ENCODE results near the gene VIPR1. TPM values are rescaled to one million over a fixed set of nuclear protein-coding genes. Genes with fewer than 3 reads are reported as not detected.

The VIPR1 gene
- total RNA-seq, 4 donors from 2014 or later, result 2.4 to 17.3 (median 10.4) TPM

- H3K4me3 ChIP-seq, result no peak overlapping the region
- H3K4me1 ChIP-seq, result no peaks in the 10 kb centered on the region
- no peak overlapping the region for H3K27ac ChIP-seq
- no peak for TF ChIP-seq EP300 (IDR thresholded peaks at IDR 0.05)
- no peak for TF ChIP-seq POLR2A (IDR thresholded peaks at IDR 0.05)
- DNase-seq (ENCODE audit: low spot score in 2 of 2), result no peak
- H3K9me3 ChIP-seq, result no peaks in the 10 kb centered on the region
- H3K36me3 ChIP-seq, result no peaks in the 10 kb centered on the region
- no peaks in the 10 kb centered on the region for H3K27me3 ChIP-seq
Measured at GRCh38 chr3:42537350-42537749, 34.9 kb downstream of the VIPR1 start.

- Histone ChIP-seq H3K27ac (no peak overlapping the region), H3K4me1 (peaks cover 0 to 6% (median 0%) of the 10 kb centered on the region in 4 donors), H3K9me3 (no peaks in the 10 kb centered on the region), H3K4me3 (no peak overlapping the region), H3K36me3 (peaks cover 0 to 10% (median 0%) of the 10 kb centered on the region in 3 donors), H3K27me3 (no peaks in the 10 kb centered on the region)
- TF ChIP-seq EP300 (IDR thresholded peaks at IDR 0.05) (no peak), POLR2A (IDR thresholded peaks at IDR 0.05) (no peak), CTCF (IDR thresholded peaks at IDR 0.05) (peak; percentile 42 to 70 (median 62))
- peak in 1 of 2 donors; percentile 36 for DNase-seq (ENCODE audit: low spot score in 2 of 2)
- 64 to 65% methylated on average over 14 of the region's 14 CpGs for WGBS, 2 donors
Measured at GRCh38 chr3:42539871-42540714, 37.6 kb downstream of the VIPR1 start.

- Histone ChIP-seq H3K9me3 (no peaks in the 10 kb centered on the region), H3K4me3 (no peak overlapping the region), H3K36me3 (peaks cover 0 to 10% (median 0%) of the 10 kb centered on the region in 3 donors), H3K4me1 (peaks cover 0 to 9% (median 0%) of the 10 kb centered on the region in 4 donors), H3K27ac (no peak overlapping the region), H3K27me3 (no peaks in the 10 kb centered on the region)
- TF ChIP-seq POLR2A (IDR thresholded peaks at IDR 0.05) (no peak), EP300 (IDR thresholded peaks at IDR 0.05) (no peak), CTCF (IDR thresholded peaks at IDR 0.05) (no peak)
- no peak for DNase-seq (ENCODE audit: low spot score in 2 of 2)
- 51 to 53% methylated on average over 3 of the region's 3 CpGs for WGBS, 2 donors
Measured at GRCh38 chr3:42541079-42541478, 38.6 kb downstream of the VIPR1 start.

GRCh38 chr3:42544492-42545283 is 42.2 kb downstream of the VIPR1 start:
- H3K4me1 ChIP-seq, result peaks cover 0 to 19% (median 2%) of the 10 kb centered on the region in 4 donors
- no peak overlapping the region for H3K4me3 ChIP-seq
- H3K36me3 ChIP-seq, result peaks cover 0 to 30% (median 0%) of the 10 kb centered on the region in 3 donors
- TF ChIP-seq CTCF (IDR thresholded peaks at IDR 0.05) (no peak), EP300 (IDR thresholded peaks at IDR 0.05) (peak; percentile 18 to 32), POLR2A (IDR thresholded peaks at IDR 0.05) (no peak)
- H3K27me3 ChIP-seq, result no peaks in the 10 kb centered on the region
- H3K9me3 ChIP-seq, result no peaks in the 10 kb centered on the region
- peak in 1 of 2 donors; percentile 13 for DNase-seq (ENCODE audit: low spot score in 2 of 2)
- peak overlapping the region in 2 of 4 donors; percentile 37 to 59 for H3K27ac ChIP-seq
- 50 to 57% methylated on average over 12 of the region's 12 CpGs for WGBS, 2 donors

GRCh38 chr3:42545284-42545900 is 42.9 kb downstream of the VIPR1 start:
- Histone ChIP-seq H3K9me3 (no peaks in the 10 kb centered on the region), H3K27ac (peak overlapping the region in 2 of 4 donors; percentile 37 to 59), H3K4me3 (no peak overlapping the region), H3K27me3 (no peaks in the 10 kb centered on the region), H3K4me1 (peaks cover 0 to 19% (median 2%) of the 10 kb centered on the region in 4 donors), H3K36me3 (peaks cover 0 to 30% (median 0%) of the 10 kb centered on the region in 3 donors)
- no peak for DNase-seq (ENCODE audit: low spot score in 2 of 2)
- WGBS, 2 donors, result 68 to 75% methylated on average over 4 to 5 of the region's 5 CpGs
- no peak for TF ChIP-seq POLR2A (IDR thresholded peaks at IDR 0.05)
- no peak for TF ChIP-seq CTCF (IDR thresholded peaks at IDR 0.05)
- TF ChIP-seq EP300 (IDR thresholded peaks at IDR 0.05), result no peak
